ES-I3 (cell line): ENCODE data around the gene RPTOR.

Experiments
- H3K36me3 ChIP-seq: 2 replicates; pipeline ENCODE4 v1.6.1; 2013; ENCODE audit warnings: mild to moderate bottlenecking, low read length, control low read depth, moderate library complexity; ENCODE audit not compliant: insufficient read depth
- H3K4me1 ChIP-seq: 2 replicates; pipeline ENCODE4 v1.6.1; 2013; ENCODE audit warnings: mild to moderate bottlenecking, control low read depth, low read length; ENCODE audit not compliant: insufficient read depth
- H3K9ac ChIP-seq: 2 replicates; pipeline ENCODE4 v1.6.1; 2013; ENCODE audit warnings: low read depth, mild to moderate bottlenecking, low read length, moderate library complexity
- H3K9me3 ChIP-seq: 2 replicates; pipeline ENCODE4 v1.6.1; 2013; ENCODE audit warnings: mild to moderate bottlenecking, low read length, moderate library complexity; ENCODE audit not compliant: control insufficient read depth, insufficient read depth

The RPTOR gene

GRCh38 chr17:80845069-80845862 lies 300.6 kb downstream of the RPTOR start:
- Histone ChIP-seq H3K36me3 (0 out of 2 replicates have a peak, but pooled peaks cover 6% of the 10 kb centered on the region), H3K9ac (no peak overlapping the region), H3K9me3 (no peaks in the 10 kb centered on the region), H3K4me1 (no peaks in the 10 kb centered on the region)

GRCh38 chr17:80845863-80846671 lies 301.4 kb downstream of the RPTOR start:
- no peaks in the 10 kb centered on the region for H3K4me1 ChIP-seq
- H3K9ac ChIP-seq, result no peak overlapping the region
- 0 out of 2 replicates have a peak, but pooled peaks cover 6% of the 10 kb centered on the region for H3K36me3 ChIP-seq
- H3K9me3 ChIP-seq, result no peaks in the 10 kb centered on the region

GRCh38 chr17:80846932-80847331 lies 302.3 kb downstream of the RPTOR start:
- no peaks in the 10 kb centered on the region for H3K9me3 ChIP-seq
- H3K9ac ChIP-seq, result no peak overlapping the region
- 0 out of 2 replicates have a peak, but pooled peaks cover 6% of the 10 kb centered on the region for H3K36me3 ChIP-seq
- no peaks in the 10 kb centered on the region for H3K4me1 ChIP-seq

GRCh38 chr17:80847496-80848230 lies 303.0 kb downstream of the RPTOR start:
- Histone ChIP-seq H3K9me3 (no peaks in the 10 kb centered on the region), H3K36me3 (0 out of 2 replicates have a peak, but pooled peaks cover 6% of the 10 kb centered on the region), H3K4me1 (peaks cover 3% of the 10 kb centered on the region; the same call in 1 of the 2 replicates), H3K9ac (no peak overlapping the region)

- Histone ChIP-seq H3K36me3 (0 out of 2 replicates have a peak, but pooled peaks cover 6% of the 10 kb centered on the region), H3K9me3 (no peaks in the 10 kb centered on the region), H3K9ac (no peak overlapping the region), H3K4me1 (peaks cover 7% of the 10 kb centered on the region; the same call in 1 of the 2 replicates)
These were observed 303.9 kb downstream of the RPTOR start for GRCh38 chr17:80848449-80849102.

- Histone ChIP-seq H3K36me3 (0 out of 2 replicates have a peak, but pooled peaks cover 6% of the 10 kb centered on the region), H3K9ac (no peak overlapping the region), H3K4me1 (peaks cover 7% of the 10 kb centered on the region; the same call in 1 of the 2 replicates), H3K9me3 (no peaks in the 10 kb centered on the region)
These were observed 304.5 kb downstream of the RPTOR start for GRCh38 chr17:80849119-80849518.

GRCh38 chr17:80850109-80850508 lies 305.5 kb downstream of the RPTOR start:
- Histone ChIP-seq H3K4me1 (peaks cover 7% of the 10 kb centered on the region; the same call in 1 of the 2 replicates), H3K9me3 (no peaks in the 10 kb centered on the region), H3K36me3 (0 out of 2 replicates have a peak, but pooled peaks cover 6% of the 10 kb centered on the region), H3K9ac (no peak overlapping the region)

- H3K9ac ChIP-seq, result no peak overlapping the region
- no peaks in the 10 kb centered on the region for H3K9me3 ChIP-seq
- H3K4me1 ChIP-seq, result peaks cover 8% of the 10 kb centered on the region; the same call in 1 of the 2 replicates
- 0 out of 2 replicates have a peak, but pooled peaks cover 6% of the 10 kb centered on the region for H3K36me3 ChIP-seq
These were observed 306.2 kb downstream of the RPTOR start for GRCh38 chr17:80850817-80851216.

GRCh38 chr17:80851277-80851925 lies 306.8 kb downstream of the RPTOR start:
- peaks cover 13% of the 10 kb centered on the region; the same call in 1 of the 2 replicates for H3K4me1 ChIP-seq
- H3K9me3 ChIP-seq, result no peaks in the 10 kb centered on the region
- 0 out of 2 replicates have a peak, but pooled peaks cover 6% of the 10 kb centered on the region for H3K36me3 ChIP-seq
- H3K9ac ChIP-seq, result no peak overlapping the region

- H3K36me3 ChIP-seq, result no peaks in the 10 kb centered on the region
- no peak overlapping the region for H3K9ac ChIP-seq
These were observed 307.9 kb downstream of the RPTOR start for GRCh38 chr17:80852476-80853015.

GRCh38 chr17:80853076-80853475 lies 308.4 kb downstream of the RPTOR start:
- Histone ChIP-seq H3K4me1 (peaks cover 18% of the 10 kb centered on the region; the same call in 1 of the 2 replicates), H3K9ac (no peak overlapping the region), H3K36me3 (no peaks in the 10 kb centered on the region), H3K9me3 (no peaks in the 10 kb centered on the region)

More at GRCh38 chr17:80852476-80853015, 307.9 kb downstream of the RPTOR start:
- Histone ChIP-seq H3K4me1 (peaks cover 18% of the 10 kb centered on the region; the same call in 1 of the 2 replicates), H3K9me3 (no peaks in the 10 kb centered on the region)

- Histone ChIP-seq H3K9me3 (no peaks in the 10 kb centered on the region), H3K9ac (no peak overlapping the region), H3K4me1 (peaks cover 21% of the 10 kb centered on the region; the same call in 1 of the 2 replicates), H3K36me3 (no peaks in the 10 kb centered on the region)
These were observed 309.6 kb downstream of the RPTOR start for GRCh38 chr17:80854220-80854619.
